H1 (cell line): ENCODE results near the gene ARMH3. TPM values are rescaled to one million over a fixed set of nuclear protein-coding genes. Genes with fewer than 3 reads are reported as not detected.

Experiments used
- BCL11A ChIP-seq, 2 experiments: IDR thresholded peaks; one replicate each; pipeline ENCODE4 v1.6.1; 2011; ENCODE audit warnings: low read depth in 2 of 2, low read length in 2 of 2, mild to moderate bottlenecking in 2 of 2
- CHD2 ChIP-seq: IDR thresholded peaks from 2 replicates; pipeline ENCODE4 v1.6.1; 2012; ENCODE audit warnings: low read length, improper control_type of control experiment
- KDM4A ChIP-seq: IDR thresholded peaks from one replicate; pipeline ENCODE4 v1.7.1; 2012; ENCODE audit warnings: low read depth, mild to moderate bottlenecking, moderate library complexity, low read length, inconsistent platforms; ENCODE audit not compliant: severe bottlenecking
- POU5F1 ChIP-seq: IDR thresholded peaks from 2 replicates; pipeline ENCODE4 v1.6.1; 2011; ENCODE audit warnings: low read depth, mild to moderate bottlenecking, low read length, moderate library complexity
- RBBP5 ChIP-seq: IDR thresholded peaks from 2 replicates; pipeline ENCODE4 v1.7.1; 2012; ENCODE audit warnings: low read depth, mild to moderate bottlenecking, inconsistent platforms, low read length, moderate library complexity, borderline replicate concordance
- TAF1 ChIP-seq: IDR thresholded peaks from 2 replicates; pipeline ENCODE4 v1.6.1; 2011; ENCODE audit warnings: mild to moderate bottlenecking, low read depth, low read length
- polyA plus RNA-seq, 7 experiments: library from polyadenylated mRNA; depleted of rRNA in 3 of 7; stranded (reverse) in 5 of 7; unstranded in 2 of 7; fragments of >200 nt in 5 of 7; fragments of 200-250 nt in 2 of 7; gene quantifications; 1 replicate in 5 of 7; 2 replicates in 1 of 7; 4 replicates in 1 of 7; pipeline versions ENCODE4 v1.2.1 to v1.2.3, GENCODE V29; 2011 to 2013; ENCODE audit warnings: missing spikeins in 2 of 7, mixed read lengths in 2 of 7
- total RNA-seq: library from RNA; stranded (reverse); fragmentation: NEBNext Ultra II Directional; extraction: Animal tissue kit (Norgen Biotek cat#: 25700); gene quantifications from 2 replicates; pipeline ENCODE4 v1.2.1, GENCODE V29; 2021

Gene ARMH3
- total and polyA plus RNA-seq, 2 of the 8 experiments (the other 6 are each of a cell fraction or from before 2014, with no cell fraction given): 11.6 to 18.3 TPM

GRCh38 chr10:101965075-101965765, 90.8 kb downstream of the ARMH3 start (continued):
- TF ChIP-seq KDM4A: no peak
- TF ChIP-seq POU5F1: no peak
- TF ChIP-seq CHD2: no peak
- TF ChIP-seq RBBP5: no peak
- no peak for TF ChIP-seq BCL11A (IDR thresholded peaks at IDR 0.05; ENCODE audit: low read depth in 2 of 2, low read length in 2 of 2)
- no peak for TF ChIP-seq TAF1
